ENCODE data around the gene KLHDC7B. TPM values are rescaled to one million over a fixed set of nuclear protein-coding genes. Genes with fewer than 3 reads are reported as not detected.

The KLHDC7B gene
- total and polyA plus RNA-seq, 2 of the 13 experiments (the other 11 are each of a cell fraction or from before 2014, with no cell fraction given): 0.11 TPM; not detected in 1

DNA sequence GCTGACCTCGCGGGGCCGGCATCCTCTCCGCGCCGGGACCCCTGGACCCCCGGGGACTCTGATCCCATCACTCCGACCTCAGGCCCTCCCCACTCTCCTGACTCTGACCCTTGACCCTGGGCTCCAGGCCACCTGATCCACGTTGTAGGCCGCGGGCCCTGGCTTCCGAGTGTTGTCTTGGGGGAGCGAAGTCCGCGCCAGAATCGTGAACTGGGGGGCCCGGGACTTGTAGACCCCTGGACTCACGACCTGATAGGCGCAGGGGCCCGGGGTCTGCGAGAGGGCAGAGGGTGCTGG, 15.2 kb upstream of the KLHDC7B start (continued):
- TF ChIP-seq, protein P1, sequence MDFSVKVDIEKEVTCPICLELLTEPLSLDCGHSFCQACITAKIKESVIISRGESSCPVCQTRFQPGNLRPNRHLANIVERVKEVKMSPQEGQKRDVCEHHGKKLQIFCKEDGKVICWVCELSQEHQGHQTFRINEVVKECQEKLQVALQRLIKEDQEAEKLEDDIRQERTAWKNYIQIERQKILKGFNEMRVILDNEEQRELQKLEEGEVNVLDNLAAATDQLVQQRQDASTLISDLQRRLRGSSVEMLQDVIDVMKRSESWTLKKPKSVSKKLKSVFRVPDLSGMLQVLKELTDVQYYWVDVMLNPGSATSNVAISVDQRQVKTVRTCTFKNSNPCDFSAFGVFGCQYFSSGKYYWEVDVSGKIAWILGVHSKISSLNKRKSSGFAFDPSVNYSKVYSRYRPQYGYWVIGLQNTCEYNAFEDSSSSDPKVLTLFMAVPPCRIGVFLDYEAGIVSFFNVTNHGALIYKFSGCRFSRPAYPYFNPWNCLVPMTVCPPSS (IDR thresholded peaks at IDR 0.05): no peak
- TF ChIP-seq MIER2 (CRISPR knock-in tag; IDR thresholded peaks at IDR 0.05) (no peak), ZNF572 (CRISPR knock-in tag; IDR thresholded peaks at IDR 0.05) (0 out of 2 replicates have a peak, but pooled peaks have one; percentile 37), NFKBIZ (CRISPR knock-in tag; IDR thresholded peaks at IDR 0.05) (0 out of 2 replicates have a peak, but pooled peaks have one; percentile 12), ZNF276 (CRISPR knock-in tag; IDR thresholded peaks at IDR 0.05; ENCODE audit: low read depth) (no peak), AGO1 (IDR thresholded peaks at IDR 0.05; ENCODE audit: low read depth, low read length, poor library complexity, severe bottlenecking) (peak; percentile 96), LCORL (IDR thresholded peaks at IDR 0.05) (no peak), LCORL (CRISPR knock-in tag; IDR thresholded peaks at IDR 0.05) (no peak), ZNF878 (CRISPR knock-in tag; IDR thresholded peaks at IDR 0.05) (no peak), TAF1 (CRISPR knock-in tag; IDR thresholded peaks at IDR 0.05) (peak; percentile 6; the same call in 1 of the 2 replicates), ZBED4 (CRISPR knock-in tag; IDR thresholded peaks at IDR 0.05; ENCODE audit: borderline replicate concordance) (no peak), REL (CRISPR knock-in tag; conservative IDR thresholded peaks at IDR 0.05) (no peak), ZNF776 (CRISPR knock-in tag; IDR thresholded peaks at IDR 0.05) (no peak; the same call in 1 of the 2 replicates), ZNF672 (CRISPR knock-in tag; IDR thresholded peaks at IDR 0.05) (peak; percentile 77; the same call in 1 of the 2 replicates), TRAFD1 (CRISPR knock-in tag; IDR thresholded peaks at IDR 0.05; ENCODE audit: borderline replicate concordance) (no peak), ZNF737 (CRISPR knock-in tag; IDR thresholded peaks at IDR 0.05; ENCODE audit: borderline replicate concordance) (peak; percentile 15; the same call in 1 of the 2 replicates), RCOR2 (CRISPR knock-in tag; IDR thresholded peaks at IDR 0.05) (no peak), ZNF317 (CRISPR knock-in tag; IDR thresholded peaks at IDR 0.05) (peak; percentile 46; the same call in 1 of the 2 replicates)
- TF ChIP-seq, protein P2, sequence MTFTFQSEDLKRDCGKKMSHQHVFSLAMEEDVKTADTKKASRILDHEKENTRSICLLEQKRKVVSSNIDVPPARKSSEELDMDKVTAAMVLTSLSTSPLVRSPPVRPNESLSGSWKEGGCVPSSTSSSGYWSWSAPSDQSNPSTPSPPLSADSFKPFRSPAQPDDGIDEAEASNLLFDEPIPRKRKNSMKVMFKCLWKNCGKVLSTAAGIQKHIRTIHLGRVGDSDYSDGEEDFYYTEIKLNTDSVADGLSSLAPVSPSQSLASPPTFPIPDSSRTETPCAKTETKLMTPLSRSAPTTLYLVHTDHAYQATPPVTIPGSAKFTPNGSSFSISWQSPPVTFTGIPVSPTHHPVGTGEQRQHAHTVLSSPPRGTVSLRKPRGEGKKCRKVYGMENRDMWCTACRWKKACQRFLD (CRISPR knock-in tag; IDR thresholded peaks at IDR 0.05; ENCODE audit: borderline replicate concordance): peak; percentile 21; the same call in 1 of the 2 replicates
